ENCODE results near the gene DPPA4. TPM values are rescaled to one million over a fixed set of nuclear protein-coding genes. Genes with fewer than 3 reads are reported as not detected.

Gene DPPA4
- total RNA-seq, 1 donor from 2014 or later: 83.0 TPM

DNA sequence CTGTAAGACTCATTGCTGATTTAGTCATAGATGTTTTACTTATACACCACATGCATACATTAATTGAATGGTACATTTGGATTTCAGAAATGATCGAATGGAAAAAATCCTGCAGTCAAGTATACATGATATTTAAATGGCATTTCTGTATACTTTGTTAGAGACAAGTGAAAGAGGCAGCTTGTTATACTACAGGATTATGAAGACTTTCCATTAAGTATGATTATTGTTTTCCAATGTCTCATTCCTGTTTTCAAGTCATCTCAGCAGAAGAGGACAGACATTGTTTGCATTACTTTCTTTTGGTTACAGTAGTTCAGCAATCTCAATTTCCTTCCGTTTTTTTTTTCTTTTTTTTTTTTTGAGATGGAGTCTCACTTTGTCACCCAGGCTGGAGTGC, 36.6 kb upstream of the DPPA4 start:
- H3K27me3 ChIP-seq (ENCODE audit: insufficient read depth, low read length): no peaks in the 10 kb centered on the region
- DNase-seq (ENCODE audit: low read depth): no peak
- no peaks in the 10 kb centered on the region for H3K4me1 ChIP-seq (ENCODE audit: insufficient read depth, low read length)
- no peaks in the 10 kb centered on the region for H3K79me2 ChIP-seq (ENCODE audit: insufficient read depth, low read length)
- H3K4me3 Mint-ChIP-seq (ENCODE audit: unreplicated experiment): no peak overlapping the region
- no peaks in the 10 kb centered on the region for H3K9me3 Mint-ChIP-seq (ENCODE audit: unreplicated experiment)
- H4K20me1 ChIP-seq (ENCODE audit: insufficient read depth, low read length): no peaks in the 10 kb centered on the region
- H3K4me3 ChIP-seq (ENCODE audit: insufficient read depth, low read depth, low read length): no peak overlapping the region
- H3K4me1 Mint-ChIP-seq (ENCODE audit: low read depth, unreplicated experiment): no peaks in the 10 kb centered on the region
- FAIRE-seq: no peak
- no peak overlapping the region for H2AFZ ChIP-seq (ENCODE audit: low read depth, low read length)
- TF ChIP-seq, protein P1, sequence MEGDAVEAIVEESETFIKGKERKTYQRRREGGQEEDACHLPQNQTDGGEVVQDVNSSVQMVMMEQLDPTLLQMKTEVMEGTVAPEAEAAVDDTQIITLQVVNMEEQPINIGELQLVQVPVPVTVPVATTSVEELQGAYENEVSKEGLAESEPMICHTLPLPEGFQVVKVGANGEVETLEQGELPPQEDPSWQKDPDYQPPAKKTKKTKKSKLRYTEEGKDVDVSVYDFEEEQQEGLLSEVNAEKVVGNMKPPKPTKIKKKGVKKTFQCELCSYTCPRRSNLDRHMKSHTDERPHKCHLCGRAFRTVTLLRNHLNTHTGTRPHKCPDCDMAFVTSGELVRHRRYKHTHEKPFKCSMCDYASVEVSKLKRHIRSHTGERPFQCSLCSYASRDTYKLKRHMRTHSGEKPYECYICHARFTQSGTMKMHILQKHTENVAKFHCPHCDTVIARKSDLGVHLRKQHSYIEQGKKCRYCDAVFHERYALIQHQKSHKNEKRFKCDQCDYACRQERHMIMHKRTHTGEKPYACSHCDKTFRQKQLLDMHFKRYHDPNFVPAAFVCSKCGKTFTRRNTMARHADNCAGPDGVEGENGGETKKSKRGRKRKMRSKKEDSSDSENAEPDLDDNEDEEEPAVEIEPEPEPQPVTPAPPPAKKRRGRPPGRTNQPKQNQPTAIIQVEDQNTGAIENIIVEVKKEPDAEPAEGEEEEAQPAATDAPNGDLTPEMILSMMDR (IDR thresholded peaks at IDR 0.05; ENCODE audit: insufficient read depth, low read depth, low read length): no peak
- no peak for TF ChIP-seq EZH2 (IDR thresholded peaks at IDR 0.05; ENCODE audit: insufficient read depth, low read length)
- H3K36me3 ChIP-seq (ENCODE audit: insufficient read depth, low read length): no peaks in the 10 kb centered on the region
- H3K4me2 ChIP-seq (ENCODE audit: low read length): no peak overlapping the region
- no peaks in the 10 kb centered on the region for H3K27me3 Mint-ChIP-seq (ENCODE audit: low read depth, unreplicated experiment)
- H3K9ac ChIP-seq (ENCODE audit: low read length): no peak overlapping the region
- H3K27ac Mint-ChIP-seq (ENCODE audit: unreplicated experiment): no peak overlapping the region
- no peaks in the 10 kb centered on the region for H3K9me3 ChIP-seq (ENCODE audit: insufficient read depth, low read depth, low read length)
- H3K36me3 Mint-ChIP-seq (ENCODE audit: low read depth, unreplicated experiment): no peaks in the 10 kb centered on the region
- H3K27ac ChIP-seq (ENCODE audit: low read depth, low read length): no peak overlapping the region

GRCh38 chr3:109372639-109373038, 35.3 kb upstream of the DPPA4 start:
- no peak for DNase-seq (ENCODE audit: low read depth)
- H3K27ac Mint-ChIP-seq (ENCODE audit: unreplicated experiment): no peak overlapping the region
- TF ChIP-seq, protein P1 (IDR thresholded peaks at IDR 0.05; ENCODE audit: insufficient read depth, low read depth, low read length): no peak
- TF ChIP-seq EZH2 (IDR thresholded peaks at IDR 0.05; ENCODE audit: insufficient read depth, low read length): no peak
- Histone ChIP-seq H4K20me1 (ENCODE audit: insufficient read depth, low read length) (no peaks in the 10 kb centered on the region), H3K9ac (ENCODE audit: low read length) (no peak overlapping the region), H3K79me2 (ENCODE audit: insufficient read depth, low read length) (no peaks in the 10 kb centered on the region), H3K27me3 (ENCODE audit: insufficient read depth, low read length) (no peaks in the 10 kb centered on the region), H3K4me2 (ENCODE audit: low read length) (no peak overlapping the region), H2AFZ (ENCODE audit: low read depth, low read length) (no peak overlapping the region), H3K9me3 (ENCODE audit: insufficient read depth, low read depth, low read length) (no peaks in the 10 kb centered on the region), H3K4me1 (ENCODE audit: insufficient read depth, low read length) (no peaks in the 10 kb centered on the region), H3K4me3 (ENCODE audit: insufficient read depth, low read depth, low read length) (no peak overlapping the region), H3K36me3 (ENCODE audit: insufficient read depth, low read length) (no peaks in the 10 kb centered on the region), H3K27ac (ENCODE audit: low read depth, low read length) (no peak overlapping the region)
- no peak overlapping the region for H3K4me3 Mint-ChIP-seq (ENCODE audit: unreplicated experiment)
- no peaks in the 10 kb centered on the region for H3K36me3 Mint-ChIP-seq (ENCODE audit: low read depth, unreplicated experiment)
- no peak for FAIRE-seq
- H3K9me3 Mint-ChIP-seq (ENCODE audit: unreplicated experiment): no peaks in the 10 kb centered on the region
- no peaks in the 10 kb centered on the region for H3K4me1 Mint-ChIP-seq (ENCODE audit: low read depth, unreplicated experiment)
- no peaks in the 10 kb centered on the region for H3K27me3 Mint-ChIP-seq (ENCODE audit: low read depth, unreplicated experiment)

GRCh38 chr3:109369510-109369909, 32.2 kb upstream of the DPPA4 start:
- no peak overlapping the region for H3K4me3 ChIP-seq (ENCODE audit: insufficient read depth, low read depth, low read length)
- no peaks in the 10 kb centered on the region for H3K9me3 ChIP-seq (ENCODE audit: insufficient read depth, low read depth, low read length)
- no peak overlapping the region for H3K9ac ChIP-seq (ENCODE audit: low read length)
- Mint-ChIP-seq H3K9me3 (ENCODE audit: unreplicated experiment) (no peaks in the 10 kb centered on the region), H3K4me3 (ENCODE audit: unreplicated experiment) (no peak overlapping the region), H3K4me1 (ENCODE audit: low read depth, unreplicated experiment) (no peaks in the 10 kb centered on the region), H3K27me3 (ENCODE audit: low read depth, unreplicated experiment) (no peaks in the 10 kb centered on the region), H3K36me3 (ENCODE audit: low read depth, unreplicated experiment) (no peaks in the 10 kb centered on the region), H3K27ac (ENCODE audit: unreplicated experiment) (no peak overlapping the region)
- TF ChIP-seq, protein P1 (IDR thresholded peaks at IDR 0.05; ENCODE audit: insufficient read depth, low read depth, low read length): no peak
- no peak for TF ChIP-seq EZH2 (IDR thresholded peaks at IDR 0.05; ENCODE audit: insufficient read depth, low read length)
- no peaks in the 10 kb centered on the region for H3K79me2 ChIP-seq (ENCODE audit: insufficient read depth, low read length)
- no peak overlapping the region for H2AFZ ChIP-seq (ENCODE audit: low read depth, low read length)
- H3K27me3 ChIP-seq (ENCODE audit: insufficient read depth, low read length): no peaks in the 10 kb centered on the region
- H3K4me2 ChIP-seq (ENCODE audit: low read length): no peak overlapping the region
- H3K27ac ChIP-seq (ENCODE audit: low read depth, low read length): no peak overlapping the region
- H3K4me1 ChIP-seq (ENCODE audit: insufficient read depth, low read length): no peaks in the 10 kb centered on the region
- no peak for DNase-seq (ENCODE audit: low read depth)
- FAIRE-seq: no peak
- H3K36me3 ChIP-seq (ENCODE audit: insufficient read depth, low read length): no peaks in the 10 kb centered on the region
- H4K20me1 ChIP-seq (ENCODE audit: insufficient read depth, low read length): no peaks in the 10 kb centered on the region

All from astrocyte (in vitro differentiated cells and primary cell).